Activated CD8-positive, alpha-beta T cell treated with anti-CD3 and anti-CD28 coated beads, Interleukin-2, amount 10 ng/mL, durations not matched to agents 7 days and 5 days (primary cell): ENCODE measurements around the gene STAB1. TPM values are rescaled to one million over a fixed set of nuclear protein-coding genes. Genes with fewer than 3 reads are reported as not detected.

Source experiments
- ATAC-seq: fragments of 150-1000 bp; cut with Tn5 transposase; one replicate; pipeline ENCODE4 v1.10.0; 2021; ENCODE audit warnings: moderate library complexity
- CTCF ChIA-PET: fragments of 350-600 bp; sonication (Branson Sonifier 250); formaldehyde crosslinking; loops from one replicate; lab custom pipeline; 2021; ENCODE audit warnings: antibody characterized with exemption; lab: Charles Lee
- POLR2A ChIA-PET: fragments of 350-600 bp; sonication (Branson Sonifier 250); formaldehyde crosslinking; loops from one replicate; lab custom pipeline; 2021; ENCODE audit warnings: antibody characterized with exemption; lab: Charles Lee
- DNase-seq: peaks from one replicate; pipeline ENCODE4 v3.0.0-alpha.2; 2020
- H3K27ac Mint-ChIP-seq: one replicate; pipeline ENCODE4 v1.8.0; 2021; ENCODE audit warnings: mild to moderate bottlenecking, mixed read lengths
- H3K27me3 Mint-ChIP-seq: one replicate; pipeline ENCODE4 v1.8.0; 2021; ENCODE audit warnings: low read depth, mixed read lengths
- H3K36me3 Mint-ChIP-seq: one replicate; pipeline ENCODE4 v1.8.0; 2021; ENCODE audit warnings: low read depth, mixed read lengths
- H3K4me1 Mint-ChIP-seq: one replicate; pipeline ENCODE4 v1.8.0; 2021; ENCODE audit warnings: low read depth, mixed read lengths
- H3K4me3 Mint-ChIP-seq: one replicate; pipeline ENCODE4 v1.8.0; 2021; ENCODE audit warnings: mild to moderate bottlenecking, mixed read lengths
- H3K9me3 Mint-ChIP-seq: one replicate; pipeline ENCODE4 v1.8.0; 2022; ENCODE audit warnings: mixed read lengths; ENCODE audit not compliant: insufficient read depth
- total RNA-seq, 2 experiments: library from RNA; stranded (reverse); gene quantifications; one replicate each; pipeline ENCODE4 v1.2.3, GENCODE V29; 2021

STAB1 gene
- total RNA-seq, 2 experiments from 2014 or later = 0.05 TPM; not detected in 1

DNA sequence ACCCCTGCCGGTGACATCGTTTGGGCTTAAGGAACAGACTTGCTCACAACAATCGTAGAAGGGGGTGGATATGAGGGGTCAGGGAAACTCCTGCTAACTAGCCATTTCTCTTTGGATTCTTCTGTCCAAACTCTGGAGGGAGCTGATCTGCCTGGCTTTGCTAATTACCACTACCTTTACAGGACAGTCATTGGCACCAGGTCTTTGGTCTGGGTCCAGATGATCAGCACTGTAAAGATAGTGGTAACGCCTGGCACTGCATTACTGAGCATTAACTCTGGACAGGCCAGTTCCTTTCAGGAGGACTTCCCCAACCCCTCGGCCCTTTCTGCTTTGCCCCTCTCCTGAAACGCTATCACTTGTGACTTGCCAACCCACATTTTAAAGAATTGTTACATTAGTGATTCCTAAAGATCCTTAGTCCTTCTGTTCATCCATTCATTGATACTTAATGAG, 42.1 kb downstream of the STAB1 start:
- no peak for ATAC-seq
- ChIA-PET CTCF (no interaction called here), POLR2A (interaction anchor here (0.6 to 0.9 kb wide), 3 partner anchors 72 to 148 kb away, joined by 3 read pairs; no protein-coding TSS in a partner anchor)
- Mint-ChIP-seq H3K27ac (peak overlapping the region; percentile 97), H3K36me3 (peaks cover 33% of the 10 kb centered on the region), H3K4me1 (peaks cover 55% of the 10 kb centered on the region), H3K4me3 (peak overlapping the region; percentile 97), H3K27me3 (no peaks in the 10 kb centered on the region), H3K9me3 (no peaks in the 10 kb centered on the region)
- no peak for DNase-seq

DNA sequence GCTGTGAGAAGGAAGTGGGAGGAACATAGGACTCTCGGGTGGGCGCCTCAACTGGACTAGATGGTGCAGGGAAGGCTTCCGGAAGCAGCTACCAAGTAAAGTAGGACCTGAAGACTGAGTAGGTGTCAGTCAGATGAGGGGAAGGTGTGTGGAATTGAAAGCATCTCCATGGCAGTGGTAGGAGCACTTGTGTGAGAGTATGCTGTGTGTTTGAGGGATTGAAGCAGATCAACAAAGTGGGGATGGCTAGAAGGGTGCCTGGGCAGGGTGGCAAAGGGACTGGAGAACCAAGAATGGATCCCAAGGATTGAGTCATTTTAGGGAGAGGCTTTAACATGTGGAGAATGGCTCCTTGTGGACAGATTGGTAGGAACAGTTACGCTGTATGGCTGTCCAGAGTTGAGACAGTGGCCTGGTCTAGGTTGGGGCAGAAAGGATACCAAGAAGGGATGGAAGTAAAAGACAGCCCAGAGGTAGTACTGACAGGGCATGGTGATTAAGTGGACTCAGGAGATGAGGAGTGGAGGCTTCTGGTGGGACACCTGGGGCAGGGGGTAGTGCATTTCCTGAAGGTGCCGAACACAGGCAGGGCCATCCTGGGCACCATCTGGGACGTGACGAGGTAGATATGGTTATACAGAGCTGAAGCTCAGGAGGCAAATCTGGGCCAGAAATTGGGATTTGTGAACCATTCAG, 42.7 kb downstream of the STAB1 start:
- peaks cover 33% of the 10 kb centered on the region for H3K36me3 Mint-ChIP-seq
- POLR2A ChIA-PET = interaction anchor here (0.6 to 0.9 kb wide), 3 partner anchors 71 to 147 kb away, joined by 3 read pairs; no protein-coding TSS in a partner anchor
- CTCF ChIA-PET = no interaction called here
- H3K4me1 Mint-ChIP-seq = peaks cover 50% of the 10 kb centered on the region
- ATAC-seq (no peak), DNase-seq (no peak)
- no peaks in the 10 kb centered on the region for H3K9me3 Mint-ChIP-seq
- peak overlapping the region; percentile 97 for H3K4me3 Mint-ChIP-seq
- H3K27me3 Mint-ChIP-seq = no peaks in the 10 kb centered on the region
- peak overlapping the region; percentile 97 for H3K27ac Mint-ChIP-seq

DNA sequence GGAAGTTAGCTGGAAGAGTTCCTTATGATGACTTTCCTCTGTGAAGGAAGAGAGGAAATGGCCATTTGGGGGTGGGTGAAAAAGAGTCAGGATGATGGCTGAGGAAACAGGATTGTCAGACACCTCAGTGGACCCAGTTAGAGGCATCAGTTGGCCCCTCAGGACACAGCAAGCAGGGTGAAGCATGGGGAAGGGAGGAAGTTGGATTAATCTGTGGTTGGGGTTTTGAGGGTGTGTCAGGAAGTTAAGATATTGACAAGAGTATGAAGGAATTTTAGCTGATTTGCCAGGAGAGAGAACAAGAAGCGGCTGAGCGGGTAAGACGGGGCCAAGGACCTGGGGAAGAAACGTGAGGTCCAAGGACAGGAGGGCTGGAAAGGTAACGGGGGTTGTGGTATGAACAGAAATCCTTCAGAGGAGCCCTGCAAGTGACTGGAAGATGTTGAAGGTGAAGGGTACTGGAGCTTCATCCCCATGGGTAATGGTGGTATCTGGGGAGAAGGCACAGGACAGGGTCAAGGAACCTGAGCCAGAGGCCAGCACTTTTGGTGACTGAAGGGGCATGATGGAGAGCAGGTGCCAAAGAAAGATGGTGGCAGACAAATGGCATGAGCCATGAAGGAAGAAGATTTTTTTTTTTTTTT, 44.0 kb downstream of the STAB1 start:
- H3K4me1 Mint-ChIP-seq = peaks cover 50% of the 10 kb centered on the region
- CTCF ChIA-PET = no interaction called here
- no peaks in the 10 kb centered on the region for H3K27me3 Mint-ChIP-seq
- H3K4me3 Mint-ChIP-seq = peak overlapping the region; percentile 19
- H3K27ac Mint-ChIP-seq = peak overlapping the region; percentile 66
- peaks cover 37% of the 10 kb centered on the region for H3K36me3 Mint-ChIP-seq
- POLR2A ChIA-PET = no interaction called here
- no peak for ATAC-seq
- DNase-seq = no peak
- H3K9me3 Mint-ChIP-seq = no peaks in the 10 kb centered on the region

DNA sequence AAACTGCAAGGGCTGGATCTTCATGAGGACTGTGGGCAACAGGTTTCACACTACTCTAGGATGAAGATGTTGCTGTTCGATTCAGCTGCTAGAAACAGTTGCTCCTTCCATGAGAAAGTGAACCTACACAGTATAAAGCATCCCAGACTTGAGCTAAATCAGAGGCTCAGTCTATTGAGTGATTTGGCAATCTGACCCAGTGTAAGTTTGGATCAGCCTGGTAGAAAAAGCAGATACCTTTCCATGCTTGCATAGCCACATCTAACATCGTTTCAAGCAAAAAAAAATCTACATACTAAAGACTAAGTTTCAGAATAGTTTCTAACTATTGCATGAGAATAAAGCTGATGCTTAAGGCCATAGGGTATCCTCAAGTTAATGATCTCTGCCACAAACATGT, 45.9 kb downstream of the STAB1 start:
- Mint-ChIP-seq H3K36me3 (peaks cover 44% of the 10 kb centered on the region), H3K4me3 (no peak overlapping the region), H3K27me3 (no peaks in the 10 kb centered on the region), H3K9me3 (no peaks in the 10 kb centered on the region), H3K27ac (peak overlapping the region; percentile 18), H3K4me1 (peaks cover 33% of the 10 kb centered on the region)
- ChIA-PET POLR2A (no interaction called here), CTCF (interaction anchor here (0.7 to 3.1 kb wide), 2 partner anchors 11 to 129 kb away, joined by 5 to 15 read pairs; no protein-coding TSS in a partner anchor)
- ATAC-seq = no peak
- no peak for DNase-seq

DNA sequence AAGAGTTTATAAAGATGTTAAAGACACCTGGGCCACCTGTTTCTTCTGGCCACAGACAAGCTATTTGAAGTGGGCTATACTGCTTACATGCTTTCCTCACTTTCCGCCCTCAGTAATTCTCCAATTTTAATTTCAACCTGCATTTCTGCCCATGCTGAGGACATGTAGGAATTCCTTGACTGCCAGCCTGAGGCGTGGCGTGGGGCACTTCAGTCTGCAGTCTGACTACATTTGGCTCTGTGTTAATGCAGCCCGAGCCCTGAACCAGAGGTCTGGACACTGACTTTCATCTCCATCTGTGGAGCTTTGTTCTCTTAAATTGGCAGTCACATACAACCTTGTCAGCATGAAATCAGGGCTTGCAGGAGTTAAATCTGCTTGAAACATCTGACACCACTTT, 49.8 kb downstream of the STAB1 start:
- no peak for DNase-seq
- no peak overlapping the region for H3K4me3 Mint-ChIP-seq
- H3K36me3 Mint-ChIP-seq = peaks cover 42% of the 10 kb centered on the region
- ChIA-PET CTCF (interaction anchor here (0.5 to 1.1 kb wide), 2 partner anchors 8 to 18 kb away, joined by 3 read pairs; no protein-coding TSS in a partner anchor), POLR2A (interaction anchor here (0.6 kb wide), 1 partner anchor 13 kb away, joined by 4 read pairs; no protein-coding TSS in a partner anchor)
- no peaks in the 10 kb centered on the region for H3K9me3 Mint-ChIP-seq
- H3K27ac Mint-ChIP-seq = no peak overlapping the region
- no peak for ATAC-seq
- no peaks in the 10 kb centered on the region for H3K27me3 Mint-ChIP-seq
- H3K4me1 Mint-ChIP-seq = peaks cover 16% of the 10 kb centered on the region

DNA sequence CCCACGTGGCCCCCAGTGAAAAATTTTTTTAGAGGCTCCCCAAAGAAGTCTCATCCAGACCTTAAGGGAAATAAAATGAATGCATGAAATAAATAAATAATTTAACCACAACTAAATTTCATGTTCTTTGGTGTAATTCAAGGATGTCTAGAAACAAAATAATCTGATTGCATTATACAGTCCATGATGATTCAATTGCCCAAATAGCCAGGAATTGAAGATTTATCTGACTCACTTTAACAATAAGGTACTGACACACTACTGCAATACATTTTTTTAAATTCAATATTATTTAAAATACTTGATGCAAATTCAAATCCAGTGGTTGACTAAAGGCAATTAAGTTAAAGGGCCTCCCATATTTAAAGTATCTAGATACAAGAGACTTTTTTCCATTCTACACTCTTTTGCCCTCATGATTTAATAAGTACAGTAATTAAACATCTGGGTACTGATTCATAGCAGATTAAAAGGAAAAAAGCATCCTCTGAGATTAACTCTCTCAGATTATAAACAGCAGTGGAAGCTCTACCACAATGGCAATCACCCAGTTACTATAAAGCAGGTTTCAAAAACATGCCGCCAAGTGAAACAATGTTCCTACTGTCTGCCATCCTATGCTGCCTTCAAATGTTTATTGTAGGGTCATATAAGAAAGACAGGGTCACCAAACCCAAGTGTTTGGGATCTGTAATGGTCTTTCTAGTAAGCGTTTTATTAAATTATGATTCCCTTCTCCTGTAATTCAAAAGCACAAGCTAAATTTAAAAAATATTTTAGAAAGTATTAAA, 51.2 kb downstream of the STAB1 start:
- ChIA-PET POLR2A (no interaction called here), CTCF (no interaction called here)
- Mint-ChIP-seq H3K36me3 (peaks cover 40% of the 10 kb centered on the region), H3K27ac (no peak overlapping the region), H3K9me3 (no peaks in the 10 kb centered on the region), H3K27me3 (no peaks in the 10 kb centered on the region), H3K4me3 (no peak overlapping the region), H3K4me1 (peaks cover 10% of the 10 kb centered on the region)
- DNase-seq (no peak), ATAC-seq (no peak)

DNA sequence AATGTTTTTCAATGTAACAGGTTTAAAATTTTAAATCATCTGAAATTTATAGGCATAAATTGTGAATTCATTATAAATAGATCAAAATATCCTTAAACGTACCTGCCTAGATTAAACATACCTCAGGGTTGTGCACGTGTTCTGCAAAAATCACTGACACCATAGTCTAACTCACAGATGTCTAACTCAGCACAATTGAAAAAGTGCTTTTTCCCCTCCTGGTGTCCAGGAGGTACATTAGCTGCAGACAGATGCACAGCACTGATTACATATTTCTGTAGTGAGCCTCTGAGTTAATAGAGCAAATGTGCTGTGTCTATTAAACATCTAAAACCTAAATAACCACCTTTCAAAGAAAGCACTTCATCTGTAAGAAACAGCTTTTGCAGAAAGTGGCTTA, 52.0 kb downstream of the STAB1 start:
- CTCF ChIA-PET = no interaction called here
- Mint-ChIP-seq H3K36me3 (peaks cover 34% of the 10 kb centered on the region), H3K9me3 (no peaks in the 10 kb centered on the region), H3K4me3 (no peak overlapping the region), H3K27ac (no peak overlapping the region), H3K27me3 (no peaks in the 10 kb centered on the region), H3K4me1 (peaks cover 8% of the 10 kb centered on the region)
- POLR2A ChIA-PET = no interaction called here
- no peak for ATAC-seq
- no peak for DNase-seq

DNA sequence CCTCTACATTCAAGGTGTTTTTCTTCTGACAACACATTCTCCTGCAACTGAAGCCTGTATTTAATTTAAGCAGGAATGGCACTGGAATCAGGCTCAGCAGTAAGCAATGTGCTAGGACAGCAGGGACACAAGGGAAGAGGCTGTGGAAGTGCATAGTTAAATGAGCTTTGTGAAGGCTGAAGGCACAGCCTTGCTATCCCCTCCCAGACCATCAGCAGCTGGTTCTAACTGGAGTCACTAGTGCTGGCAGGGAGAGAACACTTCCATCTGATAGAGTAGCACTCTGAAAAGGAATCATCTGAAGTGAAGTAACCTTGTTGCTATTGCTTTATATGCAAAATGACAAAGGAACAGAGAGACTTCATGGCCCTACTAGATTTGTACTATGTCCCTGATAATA, 56.0 kb downstream of the STAB1 start:
- peaks cover 8% of the 10 kb centered on the region for H3K4me1 Mint-ChIP-seq
- ChIA-PET CTCF (interaction anchor here (3.5 kb wide), 1 partner anchor 9 kb away, joined by 15 read pairs; no protein-coding TSS in a partner anchor), POLR2A (no interaction called here)
- ATAC-seq = no peak
- H3K9me3 Mint-ChIP-seq = no peaks in the 10 kb centered on the region
- H3K4me3 Mint-ChIP-seq = no peak overlapping the region
- H3K27me3 Mint-ChIP-seq = no peaks in the 10 kb centered on the region
- H3K36me3 Mint-ChIP-seq = peaks cover 38% of the 10 kb centered on the region
- H3K27ac Mint-ChIP-seq = no peak overlapping the region
- no peak for DNase-seq

DNA sequence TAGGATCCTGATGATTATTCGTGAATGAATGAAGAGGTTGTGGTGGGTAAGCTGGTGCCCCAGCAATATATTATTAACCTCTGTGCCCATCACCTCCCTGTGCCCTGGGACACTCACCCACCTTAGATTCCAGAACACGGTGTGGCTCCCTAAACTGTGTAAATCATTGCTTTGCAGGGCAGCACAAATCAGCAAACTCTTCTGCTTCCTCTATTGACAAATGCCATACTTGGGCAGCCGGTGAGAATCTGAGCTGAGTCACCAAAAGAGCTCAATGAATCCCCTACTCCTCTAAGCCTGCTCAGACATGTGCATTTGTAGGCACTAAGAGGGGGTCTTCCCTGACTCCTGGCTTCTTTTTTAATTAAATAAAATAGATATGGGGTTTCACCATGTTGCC, 57.0 kb downstream of the STAB1 start:
- H3K27me3 Mint-ChIP-seq = no peaks in the 10 kb centered on the region
- H3K4me1 Mint-ChIP-seq = peaks cover 8% of the 10 kb centered on the region
- H3K27ac Mint-ChIP-seq = no peak overlapping the region
- CTCF ChIA-PET = interaction anchor here (3.5 kb wide), 1 partner anchor 10 kb away, joined by 15 read pairs; no protein-coding TSS in a partner anchor
- ATAC-seq (no peak), DNase-seq (no peak)
- no peak overlapping the region for H3K4me3 Mint-ChIP-seq
- POLR2A ChIA-PET = no interaction called here
- H3K9me3 Mint-ChIP-seq = no peaks in the 10 kb centered on the region
- peaks cover 39% of the 10 kb centered on the region for H3K36me3 Mint-ChIP-seq

DNA sequence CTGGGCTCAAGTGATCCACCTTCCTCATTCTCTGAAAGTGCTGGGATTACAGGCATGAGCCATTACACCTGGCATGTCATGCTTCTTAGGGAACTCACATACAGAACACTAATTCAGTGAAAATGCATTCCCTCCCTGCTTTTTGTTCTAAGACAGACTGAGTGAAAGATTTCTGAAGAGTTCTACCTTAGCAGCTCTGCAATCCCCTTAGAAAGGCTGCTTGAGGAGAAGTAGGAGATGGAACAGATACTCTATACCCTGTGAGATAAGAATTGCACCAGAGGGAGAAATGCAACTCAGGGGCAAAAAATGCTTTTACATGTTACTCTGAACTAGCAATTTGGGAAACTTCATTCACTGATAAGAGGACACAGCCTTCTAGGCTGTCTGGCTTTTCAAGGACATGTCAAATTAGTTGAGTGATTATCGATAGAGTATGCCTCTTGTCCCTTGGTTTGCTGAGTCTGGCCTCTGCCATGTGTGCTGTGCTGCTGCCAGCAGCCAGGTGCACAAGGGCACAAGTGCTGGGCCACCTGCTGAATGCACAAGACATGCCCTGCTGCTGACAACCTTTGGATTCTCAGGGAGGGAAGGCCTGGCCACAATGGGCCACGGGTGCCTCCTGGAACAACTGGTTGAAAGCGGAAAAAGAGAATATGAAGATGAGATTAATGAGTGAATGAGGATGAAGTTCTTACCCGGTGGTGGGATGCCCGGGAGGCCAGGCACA, 59.1 kb downstream of the STAB1 start:
- Mint-ChIP-seq H3K4me3 (no peak overlapping the region), H3K4me1 (no peaks in the 10 kb centered on the region), H3K27me3 (no peaks in the 10 kb centered on the region), H3K27ac (no peak overlapping the region), H3K9me3 (no peaks in the 10 kb centered on the region), H3K36me3 (peaks cover 43% of the 10 kb centered on the region)
- DNase-seq (no peak), ATAC-seq (no peak)
- ChIA-PET POLR2A (no interaction called here), CTCF (no interaction called here)

DNA sequence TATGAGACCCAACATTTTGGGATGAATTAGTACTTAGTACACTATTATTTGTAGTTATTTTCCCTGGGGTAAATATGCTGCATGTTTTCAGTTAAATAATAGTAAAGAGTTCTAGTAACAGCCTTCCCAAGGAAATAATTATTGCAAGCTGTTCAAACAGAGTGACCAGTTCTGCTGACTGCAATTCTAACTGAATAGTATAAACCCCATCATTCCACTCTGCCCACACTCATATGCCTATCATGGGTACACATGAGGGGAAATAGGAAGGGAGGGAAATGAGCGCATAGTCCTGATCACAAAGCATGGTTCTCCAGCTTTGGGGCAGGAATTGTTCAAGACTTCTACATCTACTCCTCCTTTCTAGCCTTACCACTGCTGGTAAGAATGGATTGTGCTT, 59.9 kb downstream of the STAB1 start:
- Mint-ChIP-seq H3K4me1 (no peaks in the 10 kb centered on the region), H3K27me3 (no peaks in the 10 kb centered on the region), H3K27ac (no peak overlapping the region), H3K4me3 (no peak overlapping the region), H3K9me3 (no peaks in the 10 kb centered on the region), H3K36me3 (peaks cover 49% of the 10 kb centered on the region)
- POLR2A ChIA-PET = no interaction called here
- no peak for DNase-seq
- no peak for ATAC-seq
- CTCF ChIA-PET = no interaction called here
